ENCODE data around the gene TTLL4.

TTLL4 gene

DNA sequence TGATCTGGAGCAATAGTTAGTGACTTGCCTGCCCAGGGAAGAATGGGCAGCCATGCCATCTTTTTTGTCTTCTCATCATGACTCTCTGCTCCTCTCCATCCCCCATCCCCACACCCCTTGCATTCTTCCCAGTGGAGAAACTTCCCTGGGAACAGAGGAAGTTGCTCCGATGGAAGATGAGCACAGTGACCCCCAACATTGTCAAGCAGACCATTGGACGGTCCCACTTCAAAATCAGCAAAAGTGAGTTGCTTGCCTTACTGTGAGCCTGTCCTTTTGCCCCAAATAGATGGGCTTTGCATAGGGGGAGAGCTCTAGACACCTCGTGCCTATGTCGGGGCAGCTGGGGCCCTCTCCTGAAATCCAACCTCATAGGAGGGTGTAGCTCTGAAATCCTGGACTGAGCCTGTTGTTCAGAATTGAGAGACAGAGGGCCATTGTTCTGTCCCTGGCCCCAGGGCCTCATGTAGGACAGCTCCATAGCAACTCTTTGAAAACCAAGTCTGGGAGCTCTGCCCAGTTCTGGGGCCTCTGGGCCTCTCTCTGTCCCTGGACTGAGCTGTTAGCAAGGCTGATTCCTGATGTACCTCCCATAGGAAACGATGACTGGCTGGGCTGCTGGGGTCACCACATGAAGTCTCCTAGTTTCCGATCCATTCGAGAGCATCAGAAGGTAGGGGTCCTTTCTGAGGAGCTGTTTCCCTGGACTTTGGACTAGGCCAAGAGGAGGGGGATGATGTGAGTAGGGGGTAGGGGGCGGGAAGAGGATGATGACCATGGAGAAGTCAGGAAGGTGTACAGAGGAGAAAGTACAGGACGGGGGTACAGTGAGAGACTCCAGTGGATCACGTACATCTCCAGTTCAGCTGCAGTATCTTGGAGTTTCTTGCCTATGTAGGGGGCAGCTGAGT lies 35.2 kb downstream of the TTLL4 start:
- no peaks in the 10 kb centered on the region for H3K4me1 ChIP-seq (ENCODE audit: control insufficient read depth, low read length)
- H3K9me3 ChIP-seq (ENCODE audit: control insufficient read depth, insufficient read depth, low read length): no peaks in the 10 kb centered on the region
- no peak overlapping the region for H3K4me3 ChIP-seq (ENCODE audit: low read length)
- H3K9me2 ChIP-seq (replicated peaks; ENCODE audit: control insufficient read depth, low read length): no peaks in the 10 kb centered on the region
- peaks cover 75% of the 10 kb centered on the region for H3K36me3 ChIP-seq (ENCODE audit: control insufficient read depth, low read length)
- TF ChIP-seq CTCF (IDR thresholded peaks at IDR 0.05; ENCODE audit: low read depth, low read length, poor library complexity, severe bottlenecking): no peak
- TF ChIP-seq EZH2phosphoT487 (IDR thresholded peaks at IDR 0.05; ENCODE audit: borderline replicate concordance, low read length): no peak
- no peaks in the 10 kb centered on the region for H4K20me1 ChIP-seq (ENCODE audit: control insufficient read depth, insufficient read depth, low read depth, low read length)
- H3F3A ChIP-seq (ENCODE audit: control insufficient read depth, insufficient read depth): no peaks in the 10 kb centered on the region
- no peaks in the 10 kb centered on the region for H3K27me3 ChIP-seq (ENCODE audit: control insufficient read depth, low read length)
- H3K27ac ChIP-seq (ENCODE audit: low read depth, low read length): no peak overlapping the region
- H3K79me2 ChIP-seq (ENCODE audit: control insufficient read depth, low read length): no peaks in the 10 kb centered on the region
- no peak overlapping the region for H3K4me2 ChIP-seq (ENCODE audit: low read length)

DNA sequence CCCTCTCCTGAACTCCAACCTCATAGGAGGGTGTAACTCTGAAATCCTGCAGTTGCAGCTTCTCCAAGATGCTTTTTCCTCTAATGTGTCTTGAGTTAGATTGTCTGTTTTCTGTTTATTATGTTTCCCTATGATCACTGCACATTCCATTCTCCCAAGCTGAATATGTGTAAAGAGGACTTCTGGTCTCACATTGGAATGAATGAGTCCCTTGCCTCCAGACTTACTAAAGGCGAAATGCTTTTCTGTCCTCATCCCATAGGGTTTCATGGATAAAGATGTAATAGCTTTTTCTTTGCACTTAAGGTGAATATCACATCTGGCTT lies 35.8 kb downstream of the TTLL4 start:
- Histone ChIP-seq H4K20me1 (ENCODE audit: control insufficient read depth, insufficient read depth, low read depth, low read length) (no peaks in the 10 kb centered on the region), H3F3A (ENCODE audit: control insufficient read depth, insufficient read depth) (no peaks in the 10 kb centered on the region), H3K4me1 (ENCODE audit: control insufficient read depth, low read length) (no peaks in the 10 kb centered on the region), H3K9me3 (ENCODE audit: control insufficient read depth, insufficient read depth, low read length) (no peaks in the 10 kb centered on the region), H3K4me2 (ENCODE audit: low read length) (no peak overlapping the region), H3K4me3 (ENCODE audit: low read length) (no peak overlapping the region), H3K27ac (ENCODE audit: low read depth, low read length) (no peak overlapping the region), H3K36me3 (ENCODE audit: control insufficient read depth, low read length) (peaks cover 74% of the 10 kb centered on the region), H3K27me3 (ENCODE audit: control insufficient read depth, low read length) (no peaks in the 10 kb centered on the region), H3K79me2 (ENCODE audit: control insufficient read depth, low read length) (no peaks in the 10 kb centered on the region), H3K9me2 (replicated peaks; ENCODE audit: control insufficient read depth, low read length) (no peaks in the 10 kb centered on the region)
- TF ChIP-seq CTCF (IDR thresholded peaks at IDR 0.05; ENCODE audit: low read depth, low read length, poor library complexity, severe bottlenecking) (no peak), EZH2phosphoT487 (IDR thresholded peaks at IDR 0.05; ENCODE audit: borderline replicate concordance, low read length) (no peak)

DNA sequence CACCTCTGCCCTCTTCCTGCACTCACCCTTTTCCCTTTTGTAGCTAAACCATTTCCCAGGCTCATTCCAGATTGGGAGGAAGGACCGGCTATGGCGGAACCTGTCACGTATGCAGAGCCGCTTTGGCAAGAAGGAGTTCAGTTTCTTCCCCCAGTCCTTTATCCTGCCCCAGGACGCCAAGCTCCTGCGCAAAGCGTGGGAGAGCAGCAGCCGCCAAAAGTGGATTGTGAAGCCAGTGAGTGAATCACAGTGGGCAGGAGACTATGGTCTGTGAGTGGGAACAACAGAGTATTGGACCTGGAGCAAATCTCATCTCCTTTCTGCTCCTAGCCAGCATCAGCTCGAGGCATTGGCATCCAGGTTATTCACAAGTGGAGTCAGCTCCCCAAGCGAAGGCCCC lies 36.3 kb downstream of the TTLL4 start:
- Histone ChIP-seq H3K4me1 (ENCODE audit: control insufficient read depth, low read length) (no peaks in the 10 kb centered on the region), H3K79me2 (ENCODE audit: control insufficient read depth, low read length) (no peaks in the 10 kb centered on the region), H3K27me3 (ENCODE audit: control insufficient read depth, low read length) (no peaks in the 10 kb centered on the region), H3K4me3 (ENCODE audit: low read length) (no peak overlapping the region), H3K27ac (ENCODE audit: low read depth, low read length) (no peak overlapping the region), H3K9me3 (ENCODE audit: control insufficient read depth, insufficient read depth, low read length) (no peaks in the 10 kb centered on the region), H3K36me3 (ENCODE audit: control insufficient read depth, low read length) (peaks cover 74% of the 10 kb centered on the region), H3K9me2 (replicated peaks; ENCODE audit: control insufficient read depth, low read length) (no peaks in the 10 kb centered on the region), H4K20me1 (ENCODE audit: control insufficient read depth, insufficient read depth, low read depth, low read length) (no peaks in the 10 kb centered on the region), H3K4me2 (ENCODE audit: low read length) (no peak overlapping the region), H3F3A (ENCODE audit: control insufficient read depth, insufficient read depth) (no peaks in the 10 kb centered on the region)
- TF ChIP-seq EZH2phosphoT487 (IDR thresholded peaks at IDR 0.05; ENCODE audit: borderline replicate concordance, low read length): no peak
- no peak for TF ChIP-seq CTCF (IDR thresholded peaks at IDR 0.05; ENCODE audit: low read depth, low read length, poor library complexity, severe bottlenecking)
